NCI-H748 (cell line): ENCODE measurements around the gene SRSF7.
"Not testable (repeated sequence)": the region's sequence is repeated elsewhere in the genome, so short reads cannot be mapped to it uniquely, and the experiment has no call there.

ENCODE experiments used
- DNase-seq: peaks from one replicate; lab custom pipeline; 2025; ENCODE audit not compliant: unreplicated experiment; lab: John Stamatoyannopoulos, UW

SRSF7 gene

DNA sequence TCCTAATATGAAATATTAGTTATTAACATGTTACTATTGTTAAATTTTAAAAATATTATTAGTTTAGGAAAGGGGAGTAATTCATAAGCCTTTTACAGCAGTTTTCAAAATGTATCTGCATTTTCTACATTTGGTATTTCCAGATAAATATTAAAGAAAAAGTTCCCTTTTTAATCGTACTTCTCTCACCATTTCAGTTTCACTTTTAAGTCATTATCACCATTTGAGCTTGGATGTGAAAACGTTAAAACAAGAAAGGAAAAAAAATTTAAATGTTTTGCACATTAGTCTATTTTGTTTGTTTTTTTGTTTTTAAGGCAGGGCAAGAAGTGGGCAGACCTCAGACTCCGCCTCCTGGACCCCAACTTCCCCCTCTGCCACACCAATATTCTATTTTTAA is 3.3 kb upstream of the SRSF7 start:
- DNase-seq: no peak

DNA sequence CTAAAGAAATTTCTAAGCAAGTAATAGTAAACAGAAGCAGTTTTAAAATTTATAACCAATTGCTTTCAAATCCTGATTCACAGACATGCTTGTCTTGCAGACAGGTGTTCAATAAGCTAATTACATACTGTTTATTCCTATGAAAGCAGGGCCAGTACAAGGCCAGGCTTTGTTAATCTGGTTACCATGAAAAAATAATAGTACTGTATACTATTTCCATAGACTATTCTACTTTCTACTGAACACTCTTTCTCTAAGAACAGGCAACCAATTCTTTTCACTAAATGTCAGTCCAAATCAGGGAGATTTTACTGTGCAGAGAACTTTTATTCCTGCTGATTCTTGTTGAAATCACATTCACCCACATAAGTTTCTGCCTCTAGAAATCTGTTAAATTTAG is 2.9 kb upstream of the SRSF7 start:
- no peak for DNase-seq

DNA sequence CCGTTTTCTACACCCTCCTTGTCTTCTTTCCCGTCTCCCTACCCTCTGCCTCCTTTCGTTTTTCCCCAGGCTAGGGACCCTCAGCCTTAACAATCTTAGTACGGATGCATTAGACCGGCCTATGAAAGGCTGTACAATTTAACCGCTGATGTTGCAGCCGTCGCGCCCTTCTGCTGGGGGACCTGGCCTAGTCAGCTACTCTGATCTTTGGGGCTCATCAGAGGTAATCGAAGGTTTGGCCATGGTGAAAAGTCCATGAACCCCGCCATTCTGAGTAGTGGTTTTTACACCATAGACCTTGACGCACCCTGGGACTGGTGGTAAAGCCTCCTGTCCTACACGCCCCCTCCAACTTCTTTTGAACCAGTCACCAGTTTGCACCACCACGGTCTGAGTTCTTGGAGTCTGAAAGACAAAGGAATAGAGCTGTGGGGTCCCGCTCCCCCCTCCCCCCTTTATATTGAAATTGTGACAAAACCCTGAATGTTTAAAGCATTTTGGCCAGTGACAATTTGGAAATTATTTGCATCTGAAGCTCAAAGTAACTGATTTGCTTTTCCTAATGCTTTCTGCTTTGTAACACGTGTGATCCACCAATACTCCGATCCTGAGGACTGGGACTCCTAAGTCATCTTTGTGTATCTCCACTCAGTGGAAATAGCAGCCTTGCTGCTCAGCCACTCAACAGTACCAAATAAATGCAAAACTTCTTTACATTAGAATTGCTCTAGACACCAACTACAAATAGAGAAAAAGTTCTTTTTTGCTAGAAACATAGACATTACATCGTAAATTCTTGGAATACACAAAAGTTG is 642 bp upstream of the SRSF7 start:
- peak; percentile 21 for DNase-seq

DNA sequence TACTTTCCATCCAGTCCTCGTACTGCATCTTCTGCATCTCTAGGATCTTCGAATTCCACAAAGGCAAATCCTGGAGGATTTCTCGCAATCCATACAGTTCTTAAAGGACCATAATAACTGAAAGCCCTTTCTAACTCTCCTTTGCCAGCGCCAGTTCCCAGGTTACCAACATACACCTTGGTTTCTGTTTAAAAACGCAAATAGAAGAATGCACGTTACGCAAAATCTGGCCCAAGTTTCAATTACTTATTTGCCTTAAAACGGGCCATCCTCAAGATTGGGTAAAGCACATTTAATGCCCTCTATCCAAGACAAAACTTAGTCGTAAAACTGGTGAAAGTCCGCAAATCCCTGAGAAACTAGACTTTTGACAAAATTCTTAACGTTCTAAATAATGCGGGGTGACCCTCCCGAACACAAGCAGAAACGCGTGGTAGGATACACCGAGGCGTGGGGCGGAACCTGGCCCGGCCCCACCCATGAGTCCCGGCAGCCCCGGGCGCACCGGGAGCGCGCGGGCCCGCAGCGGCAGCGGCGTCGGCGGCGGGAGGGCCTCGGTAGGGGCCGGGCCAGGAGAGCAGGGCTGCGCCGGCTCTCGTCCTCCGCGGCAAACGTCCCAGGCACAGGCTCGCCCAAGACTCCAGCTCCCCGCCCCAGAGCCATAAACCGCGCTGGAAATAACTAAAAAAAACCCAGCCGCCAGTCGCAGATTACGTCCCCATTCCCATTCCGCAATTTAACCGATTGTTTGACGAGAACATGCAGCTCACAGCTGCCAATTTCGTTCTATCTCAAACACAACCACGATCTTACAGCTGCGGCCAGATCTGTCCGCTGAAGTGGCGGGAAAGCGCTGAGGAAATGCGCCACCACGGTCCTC is 910 bp downstream of the SRSF7 start:
- peak; percentile 48 for DNase-seq

DNA sequence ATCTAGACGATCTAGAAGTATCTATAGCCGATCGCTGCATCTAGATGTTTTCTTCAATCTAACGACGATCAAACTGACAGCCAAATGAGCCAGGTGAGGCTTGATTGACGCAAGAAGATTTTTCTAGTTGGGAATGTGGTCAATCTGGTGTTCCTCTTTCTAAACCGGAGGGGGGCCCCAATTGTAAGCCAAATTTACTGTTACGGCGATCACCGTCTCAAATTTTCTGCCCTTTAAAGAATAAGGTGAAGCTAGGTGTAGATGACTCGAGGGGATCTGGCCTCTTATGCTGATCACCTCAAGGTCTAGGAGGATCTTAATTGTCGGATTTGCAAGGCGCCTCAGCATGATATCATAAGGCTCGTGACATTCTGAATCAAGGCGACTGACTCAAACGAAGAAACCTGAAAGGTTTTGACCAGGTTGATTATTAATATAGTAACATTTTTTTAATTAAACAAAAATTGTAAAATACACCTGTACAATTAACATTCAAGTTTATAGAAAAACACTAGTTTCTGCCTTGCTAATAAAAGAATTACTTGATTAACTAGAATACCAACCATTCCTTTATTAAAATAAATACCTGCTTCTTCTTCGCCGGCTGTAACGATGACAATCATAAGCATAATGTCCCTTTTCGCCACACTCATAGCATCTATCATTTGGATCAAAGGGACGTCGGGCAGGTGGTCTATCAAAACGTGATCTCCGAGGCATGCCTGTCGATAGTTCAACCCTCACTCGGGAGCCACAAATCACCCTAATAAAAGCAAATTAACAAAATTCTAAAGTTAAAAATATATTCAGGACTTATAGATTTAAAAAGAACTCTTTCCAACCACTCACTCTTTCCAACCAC is 2.0 kb downstream of the SRSF7 start:
- no peak for DNase-seq

DNA sequence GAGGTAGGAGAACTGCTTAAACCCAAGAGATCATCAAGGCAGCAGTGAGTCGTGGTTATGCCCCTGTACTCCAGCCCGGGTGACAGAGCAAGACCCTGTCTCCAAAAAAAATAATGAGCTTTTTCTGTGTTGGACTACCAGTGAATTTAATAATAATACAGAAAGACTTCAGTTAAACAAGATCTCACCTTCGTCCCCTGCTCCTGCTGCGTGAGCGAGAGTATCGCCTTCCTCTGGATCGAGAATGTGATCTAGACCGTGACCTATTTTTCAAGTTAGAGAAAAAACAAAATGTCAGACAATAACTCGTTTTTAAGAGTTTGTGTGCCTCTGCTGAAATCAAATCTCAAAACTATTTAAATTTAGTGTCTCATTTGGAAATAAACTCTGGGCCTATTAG is 2.8 kb downstream of the SRSF7 start:
- no peak for DNase-seq

DNA sequence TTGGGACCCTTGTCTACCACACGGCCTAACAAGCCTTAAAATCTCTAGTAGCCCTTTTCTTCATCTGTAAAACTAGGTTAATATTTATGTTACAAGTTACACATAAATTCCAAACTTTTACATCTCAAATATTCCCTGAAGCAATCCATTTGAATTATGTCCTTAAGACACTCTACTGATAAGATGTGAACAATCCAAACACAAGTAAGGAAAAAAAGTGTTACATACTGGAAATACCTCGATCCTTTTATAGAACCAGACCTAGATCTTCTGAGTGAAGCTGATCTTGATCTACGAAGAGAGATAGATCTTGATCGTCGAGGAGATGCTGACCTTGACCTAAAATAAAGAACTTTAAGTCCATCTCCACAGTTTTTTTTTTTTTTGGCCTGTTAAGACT is 3.3 kb downstream of the SRSF7 start:
- no peak for DNase-seq

DNA sequence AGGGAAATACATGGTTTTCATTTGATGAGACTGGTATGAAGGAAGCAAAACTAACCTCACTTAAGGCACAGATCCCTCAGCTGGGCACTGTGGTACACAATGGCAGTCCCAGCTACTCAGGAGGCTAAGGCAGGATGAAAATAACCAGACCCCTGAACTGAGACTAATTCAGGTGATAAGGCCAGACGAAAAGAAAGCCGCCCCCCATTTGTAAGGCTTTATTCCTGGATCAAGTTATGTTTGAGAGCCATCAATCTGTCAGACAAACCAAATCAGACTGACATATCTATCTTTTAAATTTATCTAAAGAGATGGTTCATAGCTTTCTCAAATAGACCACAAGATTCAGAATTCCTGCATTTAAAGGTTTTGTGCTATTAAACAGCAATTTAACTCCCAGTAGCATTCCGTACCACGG is 4.1 kb downstream of the SRSF7 start:
- DNase-seq: no peak

DNA sequence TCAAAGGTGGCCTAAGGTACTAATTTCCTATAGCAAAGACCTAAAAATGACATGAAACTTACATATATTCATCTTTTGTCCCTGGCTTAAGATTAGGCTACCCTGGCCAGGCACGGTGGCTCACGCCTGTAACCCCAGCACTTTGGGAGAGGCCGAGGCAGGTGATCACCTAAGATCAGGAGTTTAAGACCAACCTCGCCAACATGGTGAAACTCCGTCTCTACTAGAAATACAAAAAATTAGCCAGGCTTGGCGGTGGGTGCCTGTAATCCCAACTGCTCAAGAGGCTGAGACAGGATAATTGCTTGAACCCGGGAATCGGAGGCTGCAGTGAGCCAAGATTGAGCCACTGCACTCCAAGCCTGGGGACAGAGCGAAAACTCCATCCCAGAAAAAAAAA is 5.9 kb downstream of the SRSF7 start:
- DNase-seq: no peak

DNA sequence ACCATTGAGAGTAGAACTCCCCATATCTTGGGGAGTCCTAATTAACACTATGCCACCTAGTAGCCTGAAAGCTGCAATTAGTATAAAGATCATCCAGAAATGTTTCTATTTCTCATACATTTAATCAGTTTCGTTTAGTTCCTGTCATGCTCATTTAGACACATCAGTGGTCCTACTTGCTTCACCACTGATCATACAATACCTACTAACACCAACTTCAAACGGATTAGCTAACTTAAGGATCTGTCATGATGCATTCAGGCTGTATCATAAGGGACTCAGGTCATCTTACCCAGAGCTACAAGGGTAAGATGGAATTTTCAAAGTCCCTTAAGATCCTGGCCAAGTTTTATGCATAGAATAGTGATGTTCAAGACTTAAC is 6.8 kb downstream of the SRSF7 start:
- no peak for DNase-seq

DNA sequence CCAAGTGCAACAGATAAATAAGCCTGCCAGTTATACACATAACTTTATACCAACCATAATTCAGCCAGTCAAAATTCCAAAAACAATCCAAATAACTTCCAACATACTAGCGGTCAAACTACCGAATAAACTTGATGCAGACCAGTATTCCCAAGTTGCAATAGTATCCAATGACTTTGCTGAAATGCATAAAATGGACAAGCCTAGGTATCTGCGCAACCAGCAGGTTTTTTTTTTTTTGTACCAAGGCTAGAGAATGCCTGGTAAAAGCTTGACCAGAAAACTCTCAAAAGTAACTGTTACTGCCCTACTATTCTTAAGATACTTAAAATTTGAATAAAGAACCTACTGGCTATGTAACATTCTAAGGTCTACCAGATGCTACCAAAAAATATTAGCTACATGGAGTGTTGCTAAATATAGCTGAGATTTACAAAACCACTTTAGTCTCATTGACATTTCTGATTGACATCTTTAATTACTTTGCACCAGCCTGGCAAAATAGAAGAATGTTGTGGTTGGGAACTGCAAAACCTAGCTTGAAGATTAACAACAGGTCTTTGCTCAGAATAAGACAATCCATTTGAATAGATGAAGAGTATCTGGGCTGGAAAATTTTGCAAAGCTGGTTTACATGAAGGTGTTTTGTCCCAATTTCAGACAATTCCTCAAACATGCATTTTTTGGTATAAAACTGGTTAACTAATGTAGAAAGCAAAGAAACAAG is 7.3 kb downstream of the SRSF7 start:
- DNase-seq: no peak

DNA sequence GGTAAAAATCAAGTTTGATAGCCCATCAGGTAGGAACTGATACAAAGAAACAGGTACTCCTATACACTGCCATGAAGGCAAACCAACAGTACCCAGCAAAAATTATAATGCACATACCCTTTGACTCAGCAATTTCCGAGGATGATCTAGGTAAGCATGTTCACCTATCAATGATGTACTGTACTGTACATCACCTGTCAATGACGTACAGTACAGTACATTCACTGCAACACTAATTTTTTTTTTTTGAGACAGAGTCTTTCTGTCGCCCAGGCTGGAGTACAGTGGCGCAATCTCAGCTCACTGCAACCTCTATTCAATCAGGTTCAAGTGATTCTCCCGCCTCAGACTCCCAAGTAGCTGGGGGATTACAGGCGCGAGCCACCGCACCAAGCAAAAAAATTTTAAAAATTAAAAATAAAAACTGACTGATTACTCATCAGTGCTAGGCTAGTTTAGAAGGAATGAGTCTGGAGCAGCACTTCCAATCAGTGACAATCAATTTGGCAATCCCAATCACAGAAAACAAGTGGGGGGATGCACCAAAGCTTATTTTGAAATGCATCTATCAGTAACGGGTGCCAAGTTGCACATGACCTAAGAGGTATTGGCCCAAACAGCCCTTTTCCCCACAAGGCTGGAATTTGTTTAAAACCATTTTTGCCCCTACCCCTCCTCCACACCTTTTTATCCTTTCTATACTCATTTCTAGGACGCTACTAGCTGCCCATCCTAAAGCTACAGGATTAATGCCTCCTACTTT is 8.2 kb downstream of the SRSF7 start:
- DNase-seq: no peak

DNA sequence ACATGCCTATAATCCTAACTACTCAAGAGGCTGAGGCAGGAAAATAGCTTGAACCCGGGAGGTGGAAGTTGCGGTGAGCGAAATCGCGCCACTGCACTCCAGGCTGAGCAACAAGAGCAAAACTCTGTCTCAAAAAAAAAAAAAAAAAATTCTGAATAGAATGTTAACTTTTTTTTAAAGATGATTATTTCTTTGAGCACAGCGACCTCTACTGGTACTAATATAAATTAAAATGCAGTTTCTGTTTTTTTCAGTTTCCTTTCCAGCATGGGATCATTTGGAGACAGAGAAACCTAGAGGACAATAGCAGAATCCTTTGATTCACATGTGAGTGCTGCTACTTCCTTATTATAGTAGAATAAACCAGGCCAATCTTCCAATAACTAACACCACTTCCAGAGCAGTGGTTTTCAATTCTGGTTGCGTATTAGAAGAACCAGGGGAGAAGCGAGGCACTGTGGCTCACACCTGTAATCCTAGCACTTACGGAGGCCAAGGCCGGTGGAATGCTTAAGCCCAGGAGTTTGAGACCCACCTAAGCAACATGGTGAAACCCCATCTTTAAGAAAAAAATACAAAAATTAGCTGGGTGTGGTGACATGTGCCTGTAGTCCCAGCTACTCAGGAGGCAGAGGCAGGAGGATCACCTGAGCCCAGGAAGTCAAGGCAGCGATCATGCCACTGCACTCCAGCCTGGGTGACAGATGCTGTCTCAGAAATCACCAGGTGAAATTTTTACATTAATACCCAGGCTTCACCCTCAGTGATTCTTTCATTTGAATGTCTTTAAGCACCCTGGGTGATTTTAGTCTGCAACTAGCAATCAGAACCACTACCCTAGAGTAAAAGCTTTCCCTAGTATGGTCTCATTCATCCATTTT is 10.1 kb downstream of the SRSF7 start:
- DNase-seq: peak; percentile 19

DNA sequence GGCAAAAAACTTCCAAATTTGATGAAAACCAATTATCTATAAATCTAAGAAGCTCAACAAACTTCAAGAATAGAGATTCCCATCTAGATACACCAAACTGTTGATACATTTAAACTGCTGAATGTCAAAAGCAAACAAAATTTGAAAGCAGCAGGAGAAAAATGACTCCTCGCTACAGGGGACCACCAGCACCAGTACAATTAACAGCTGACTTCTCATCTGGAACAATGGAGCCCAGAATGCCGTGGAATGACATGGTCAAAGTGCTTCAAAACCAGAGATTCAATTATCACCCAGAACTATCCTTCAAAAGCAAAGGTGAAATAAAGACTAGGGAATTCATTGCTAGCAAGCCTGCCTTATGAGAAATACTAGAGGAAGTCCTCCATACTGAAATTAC is 11.6 kb downstream of the SRSF7 start:
- no peak for DNase-seq

DNA sequence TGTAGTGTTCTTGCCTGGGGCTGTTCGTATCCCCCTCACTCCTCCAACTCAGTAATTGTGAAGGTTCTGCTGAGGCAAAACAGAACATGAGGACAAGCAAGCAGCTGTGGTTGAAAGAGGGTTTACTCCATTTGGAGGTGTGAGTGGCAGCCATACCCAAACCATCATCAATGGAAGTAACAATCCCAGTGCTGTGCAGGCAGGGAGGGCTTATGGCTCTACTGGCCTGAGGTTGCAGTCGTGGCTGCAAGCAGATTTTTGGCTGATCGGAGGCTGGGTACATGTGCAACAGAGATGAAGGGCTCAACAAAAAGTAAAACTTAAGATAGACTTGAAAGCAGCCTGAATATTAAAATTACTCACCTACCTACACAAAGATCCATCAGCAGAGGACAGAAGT is 13.2 kb downstream of the SRSF7 start:
- no peak for DNase-seq

DNA sequence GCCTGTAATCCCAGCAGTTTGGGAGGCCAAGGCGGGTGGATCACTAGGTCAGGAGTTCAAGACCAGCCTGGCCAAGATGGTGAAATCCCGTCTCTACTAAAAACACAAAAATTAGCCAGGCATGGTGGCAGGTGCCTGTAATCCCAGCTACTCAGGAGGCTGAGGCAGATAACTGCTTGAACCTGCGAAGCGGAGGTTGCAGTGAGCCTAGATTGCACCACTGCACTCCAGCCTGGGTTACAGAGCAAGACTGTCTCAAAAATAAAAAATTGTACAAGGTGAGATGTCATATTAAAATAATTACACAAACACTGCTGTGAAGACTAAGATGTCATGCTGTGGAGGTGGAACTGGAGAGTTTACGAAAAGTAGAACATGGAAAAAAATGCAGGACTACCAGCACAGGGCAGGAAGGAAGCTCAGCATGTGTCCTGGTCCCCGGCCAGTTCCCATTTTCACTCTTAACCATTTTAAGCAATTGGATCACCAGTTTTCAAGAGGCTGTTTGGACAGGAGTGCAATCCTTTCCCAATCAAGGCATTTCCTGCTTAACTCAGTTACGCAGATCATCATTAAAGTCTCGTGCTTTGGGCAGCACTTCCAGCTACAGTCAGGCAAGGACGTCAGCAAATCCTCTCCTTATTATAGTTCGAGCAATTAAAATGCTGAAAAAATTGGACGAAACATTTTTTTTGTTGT is 14.0 kb downstream of the SRSF7 start:
- DNase-seq: not testable (repeated sequence)

DNA sequence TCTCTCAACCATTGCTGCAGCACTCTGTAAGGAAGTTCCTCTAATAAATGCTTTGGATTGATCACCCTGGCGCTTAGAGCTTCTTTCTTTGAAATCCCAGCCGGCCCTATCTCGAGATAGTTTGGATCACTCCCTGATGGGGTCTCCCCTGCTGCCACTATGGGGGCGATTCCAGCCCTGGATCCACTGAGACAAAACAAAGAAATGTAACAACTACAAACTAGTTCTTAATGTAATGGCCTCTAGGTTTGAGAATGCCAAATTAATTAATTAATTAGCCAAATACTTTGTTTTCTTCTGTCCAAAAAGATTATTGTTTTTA is 15.2 kb downstream of the SRSF7 start:
- no peak for DNase-seq

DNA sequence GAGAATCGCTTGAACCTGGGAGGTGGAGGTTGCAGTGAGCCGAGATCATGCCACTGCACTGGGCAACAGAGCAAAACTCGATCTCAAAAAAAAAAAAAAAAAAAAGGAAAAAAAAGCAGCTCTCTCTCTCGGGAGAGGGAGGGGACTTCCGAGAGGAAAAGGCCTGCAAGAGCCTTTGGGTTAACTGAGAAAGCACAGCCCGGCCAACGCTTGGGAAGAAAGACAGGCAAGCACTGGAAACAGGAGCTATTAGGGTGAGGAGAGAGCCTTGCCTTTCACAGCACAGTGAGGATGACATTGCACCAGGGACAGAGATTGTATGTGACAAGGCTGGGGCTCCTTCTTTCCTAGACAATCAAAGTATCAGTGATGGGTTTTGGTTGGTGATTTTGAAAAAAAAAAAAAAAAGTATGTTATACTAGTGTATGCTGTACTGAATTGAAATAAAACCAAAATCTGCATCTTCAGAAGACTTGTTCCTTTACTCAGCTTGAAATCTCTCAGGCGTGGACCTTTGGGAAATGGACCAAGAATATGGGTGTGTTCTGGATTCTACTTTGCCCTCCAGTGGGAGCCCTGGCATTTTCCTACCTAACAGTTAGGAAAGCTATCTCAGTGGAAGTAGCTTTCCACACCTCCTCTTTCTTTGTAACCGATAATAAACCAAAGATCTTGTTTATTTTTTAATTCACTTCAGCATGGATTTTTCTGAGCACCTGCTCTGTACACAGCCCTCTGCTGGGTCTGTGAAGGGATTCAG is 16.7 kb downstream of the SRSF7 start:
- DNase-seq: no peak
